GM12892 (cell line): ENCODE results near the gene OR13F1. TPM values are rescaled to one million over a fixed set of nuclear protein-coding genes. Genes with fewer than 3 reads are reported as not detected.
"Not testable (repeated sequence)": the region's sequence is repeated elsewhere in the genome, so short reads cannot be mapped to it uniquely, and the experiment has no call there.

Experiments used
- DNase-seq: peaks from one replicate; pipeline ENCODE4 v3.0.0; 2011; ENCODE audit not compliant: insufficient read length
- FAIRE-seq: peaks from 2 replicates; lab custom pipeline; 2011; peaks lifted over from hg19 to GRCh38; lab: Jason Lieb, UNC
- POLR2A ChIP-seq: IDR thresholded peaks from 2 replicates; pipeline ENCODE4 v1.6.1; 2011; ENCODE audit warnings: low read depth, low read length, control low read depth
- POLR2AphosphoS5 ChIP-seq: IDR thresholded peaks from 2 replicates; pipeline ENCODE4 v1.6.1; 2011; ENCODE audit warnings: low read depth, low read length, control low read depth
- TAF1 ChIP-seq: IDR thresholded peaks from 2 replicates; pipeline ENCODE4 v1.6.1; 2011; ENCODE audit warnings: low read depth, mild to moderate bottlenecking, control low read depth, low read length, borderline replicate concordance
- polyA plus RNA-seq: library from polyadenylated mRNA; unstranded; fragments of >200 nt; gene quantifications from one replicate; pipeline ENCODE4 v1.2.1, GENCODE V29; 2012; ENCODE audit warnings: missing spikeins, inconsistent platforms; ENCODE audit not compliant: missing spikeins

OR13F1 gene
- not detected for polyA plus RNA-seq

- TF ChIP-seq POLR2A (no peak), POLR2AphosphoS5 (no peak), TAF1 (no peak)
- FAIRE-seq (no peak), DNase-seq (no peak)
These were observed at the start of gene OR13F1 for GRCh38 chr9:104503963-104504362. TSS of gene OR13F1 (plus strand) at chr9:104504263. CDS start at chr9:104504263, 0 bp downstream.

GRCh38 chr9:104456831-104457230 is 47.2 kb upstream of the OR13F1 start:
- DNase-seq (no peak), FAIRE-seq (no peak)
- no peak for TF ChIP-seq POLR2AphosphoS5
- TF ChIP-seq POLR2A, result no peak
- no peak for TF ChIP-seq TAF1

- DNase-seq, result no peak
- no peak for FAIRE-seq
- TF ChIP-seq TAF1 (no peak), POLR2AphosphoS5 (no peak), POLR2A (no peak)
These were observed 40.2 kb upstream of the OR13F1 start for GRCh38 chr9:104463864-104464263.

- DNase-seq (no peak), FAIRE-seq (no peak)
- no peak for TF ChIP-seq TAF1
- TF ChIP-seq POLR2AphosphoS5, result no peak
- TF ChIP-seq POLR2A, result no peak
These were observed 35.8 kb upstream of the OR13F1 start for GRCh38 chr9:104468261-104468660.

- FAIRE-seq (no peak), DNase-seq (no peak)
- TF ChIP-seq POLR2AphosphoS5 (no peak), TAF1 (no peak), POLR2A (no peak)
These were observed 21.0 kb upstream of the OR13F1 start for GRCh38 chr9:104482921-104483570.

GRCh38 chr9:104485014-104485413 is 19.0 kb upstream of the OR13F1 start:
- no peak for FAIRE-seq
- TF ChIP-seq TAF1 (no peak), POLR2AphosphoS5 (no peak), POLR2A (no peak)
- no peak for DNase-seq

- no peak for FAIRE-seq
- no peak for DNase-seq
- no peak for TF ChIP-seq POLR2AphosphoS5
- TF ChIP-seq POLR2A, result no peak
- no peak for TF ChIP-seq TAF1
These were observed 9.3 kb upstream of the OR13F1 start for GRCh38 chr9:104494808-104495207.

- FAIRE-seq, result no peak
- DNase-seq, result no peak
- no peak for TF ChIP-seq POLR2A
- TF ChIP-seq POLR2AphosphoS5, result no peak
- TF ChIP-seq TAF1, result no peak
These were observed 623 bp upstream of the OR13F1 start for GRCh38 chr9:104503440-104503839.

- FAIRE-seq, result no peak
- no peak for DNase-seq
- no peak for TF ChIP-seq POLR2AphosphoS5
- no peak for TF ChIP-seq POLR2A
- no peak for TF ChIP-seq TAF1
These were observed 2.5 kb downstream of the OR13F1 start for GRCh38 chr9:104506565-104506964.

GRCh38 chr9:104514901-104515300 is 10.8 kb downstream of the OR13F1 start:
- FAIRE-seq (no peak), DNase-seq (no peak)
- TF ChIP-seq POLR2A (no peak), TAF1 (no peak), POLR2AphosphoS5 (no peak)

GRCh38 chr9:104520241-104520640 is 16.2 kb downstream of the OR13F1 start:
- not testable (repeated sequence) for DNase-seq, FAIRE-seq

GRCh38 chr9:104527109-104527508 is 23.0 kb downstream of the OR13F1 start, which contains the start of gene OR13C4:
TSS of gene OR13C4 (minus strand) at chr9:104527209. CDS start at chr9:104527209, 0 bp downstream.
- DNase-seq (no peak), FAIRE-seq (no peak)
- TF ChIP-seq TAF1 (no peak), POLR2A (no peak), POLR2AphosphoS5 (no peak)
